ENCODE results near the gene MT1E. TPM values are rescaled to one million over a fixed set of nuclear protein-coding genes. Genes with fewer than 3 reads are reported as not detected.
A peak's percentile ranks its signal among the peaks of the same experiment; 100 is the strongest.
"Not testable (repeated sequence)": the region's sequence is repeated elsewhere in the genome, so short reads cannot be mapped to it uniquely, and the experiment has no call there.

MT1E gene
- polyA plus RNA-seq, 4 donors = 20.0 to 50.1 (median 24.8) TPM

DNA sequence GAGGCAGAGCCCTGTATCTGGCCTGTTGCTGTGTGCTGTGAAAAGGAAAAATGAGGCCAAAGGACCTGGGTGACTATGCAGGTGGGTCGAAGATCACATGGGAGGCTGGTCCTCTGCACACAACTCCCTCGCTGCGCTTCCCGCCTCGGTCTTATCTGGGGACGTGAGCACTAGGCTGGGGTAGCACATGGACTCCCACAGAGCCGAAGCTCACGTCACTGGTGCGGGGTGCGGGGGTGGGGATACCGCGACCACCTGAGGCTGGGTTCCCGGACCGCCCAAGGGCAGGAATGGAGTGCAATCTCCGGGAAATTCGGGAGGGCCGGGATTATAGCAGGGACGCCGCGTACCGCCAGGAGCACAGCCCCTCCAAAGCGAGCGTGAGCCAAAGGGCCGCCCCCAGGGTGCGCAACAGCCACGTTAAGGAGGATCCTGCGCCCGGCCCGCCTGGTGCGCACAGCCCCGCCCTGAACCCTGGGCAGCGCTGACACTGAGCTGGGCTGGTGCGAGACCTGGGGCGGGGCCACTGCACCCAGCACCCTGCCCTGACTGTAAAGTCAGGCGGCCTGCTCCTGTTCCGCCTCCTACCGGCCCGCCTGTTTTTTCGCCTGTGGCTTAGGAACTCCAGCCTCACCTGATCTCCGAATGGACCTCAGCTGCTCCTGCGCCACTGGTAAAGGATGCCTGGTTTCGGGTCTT is 17.6 kb downstream of the MT1E start:
- DNase-seq (ENCODE audit: low read depth in 4 of 4, low spot score in 3 of 4) = no peak

DNA sequence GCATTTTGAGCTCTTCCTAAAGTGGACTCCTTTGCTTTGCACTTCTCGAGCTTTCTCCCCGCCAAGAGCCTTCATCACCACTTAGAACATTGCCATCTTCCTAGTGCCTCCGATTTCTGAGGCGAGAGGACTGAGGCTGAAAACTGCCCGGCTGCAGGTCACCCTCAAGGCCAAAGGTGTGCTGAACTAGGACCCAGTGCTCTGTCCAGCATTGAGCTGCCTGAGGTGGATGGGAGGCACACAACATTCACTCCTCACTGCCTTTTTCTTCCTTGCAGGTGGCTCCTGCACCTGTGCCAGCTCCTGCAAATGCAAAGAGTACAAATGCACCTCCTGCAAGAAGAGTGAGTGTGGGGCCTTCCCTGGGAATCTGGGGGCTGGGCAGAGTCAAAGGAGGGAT is 18.3 kb downstream of the MT1E start:
- DNase-seq (ENCODE audit: low read depth in 4 of 4, low spot score in 3 of 4) = no peak

DNA sequence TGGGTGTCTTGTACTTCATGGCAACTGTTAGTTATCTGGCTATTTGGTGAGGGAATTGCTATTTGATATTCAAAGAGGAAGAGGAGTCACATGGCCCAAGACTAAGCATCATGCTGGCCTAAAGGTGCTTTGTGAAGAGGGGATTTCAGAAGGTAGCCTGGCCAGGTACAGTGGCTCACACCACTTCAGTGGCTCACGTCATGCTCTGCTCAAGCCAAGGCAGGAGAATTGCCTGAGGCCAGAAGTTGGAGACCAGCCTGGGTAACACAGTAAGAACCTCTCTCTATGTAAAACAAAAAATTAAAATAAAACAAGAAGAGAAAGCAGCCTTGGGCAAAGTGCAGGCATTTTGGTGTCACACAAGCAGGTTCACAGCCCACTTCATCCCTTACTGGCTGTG is 19.7 kb downstream of the MT1E start:
- no peak for DNase-seq (ENCODE audit: low read depth in 4 of 4, low spot score in 3 of 4)

DNA sequence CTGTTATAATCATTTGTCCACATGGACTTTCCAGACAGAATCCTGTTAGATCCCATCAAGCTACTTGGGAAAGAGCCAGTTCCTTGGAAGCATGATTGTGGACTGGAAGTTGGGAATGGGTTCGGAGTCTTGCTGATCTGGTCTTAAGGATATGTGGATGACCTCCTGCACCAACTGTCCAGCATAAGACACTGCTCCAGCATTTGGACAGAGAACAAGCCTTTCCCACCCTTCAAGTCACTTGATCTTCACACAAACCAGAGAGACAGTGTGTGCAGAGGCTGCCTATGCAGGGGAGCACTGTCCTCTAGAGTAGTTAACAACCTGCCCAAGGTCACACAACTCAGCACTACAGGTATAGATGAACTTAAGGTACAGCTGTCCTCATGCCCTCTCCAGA is 20.3 kb downstream of the MT1E start:
- DNase-seq (ENCODE audit: low read depth in 4 of 4, low spot score in 3 of 4) = no peak

DNA sequence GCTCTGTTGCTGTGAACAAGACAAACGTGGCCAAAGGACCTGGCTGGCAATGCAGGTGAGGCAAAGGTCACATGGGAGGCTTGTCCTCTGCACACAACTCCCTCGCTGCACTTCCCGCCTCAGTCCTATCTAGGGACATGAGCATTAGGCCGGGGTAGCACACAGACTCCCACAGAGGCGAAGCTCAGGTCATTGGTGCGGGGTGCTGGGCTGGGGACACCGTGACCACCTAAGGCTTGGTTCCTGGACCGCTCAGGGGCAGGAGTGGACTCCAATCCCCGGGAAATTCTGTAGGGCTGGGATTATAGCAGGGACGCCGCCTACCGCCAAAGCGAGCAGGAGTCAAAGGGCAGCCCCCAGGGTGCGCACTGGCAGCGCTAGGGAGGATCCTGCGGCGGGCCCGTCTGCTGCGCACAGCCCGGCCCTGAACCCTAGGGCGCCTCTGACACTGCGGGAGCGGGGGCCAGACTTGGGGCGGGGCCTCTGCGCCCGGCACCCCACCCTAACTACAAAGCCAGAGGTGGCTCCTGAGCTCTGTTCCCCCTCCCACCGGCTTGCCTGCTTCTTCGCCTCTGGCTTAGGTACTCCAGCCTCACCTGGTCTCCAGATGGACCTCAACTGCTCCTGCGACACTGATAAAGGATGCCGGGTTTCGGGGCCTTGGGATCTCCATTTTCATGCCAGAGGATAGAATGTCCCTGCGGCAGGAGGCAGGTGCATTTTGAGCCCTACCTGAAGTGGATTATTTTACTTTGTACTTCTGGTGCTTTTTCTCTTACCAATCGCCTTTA is 22.3 kb downstream of the MT1E start:
- no peak for DNase-seq (ENCODE audit: low read depth in 4 of 4, low spot score in 3 of 4)

- DNase-seq (ENCODE audit: low read depth in 4 of 4, low spot score in 3 of 4) = no peak
Measured at GRCh38 chr16:56649271-56649670, 23.7 kb downstream of the MT1E start.

- no peak for DNase-seq (ENCODE audit: low read depth in 4 of 4, low spot score in 3 of 4)
Measured at GRCh38 chr16:56649820-56650219, 24.2 kb downstream of the MT1E start.

DNA sequence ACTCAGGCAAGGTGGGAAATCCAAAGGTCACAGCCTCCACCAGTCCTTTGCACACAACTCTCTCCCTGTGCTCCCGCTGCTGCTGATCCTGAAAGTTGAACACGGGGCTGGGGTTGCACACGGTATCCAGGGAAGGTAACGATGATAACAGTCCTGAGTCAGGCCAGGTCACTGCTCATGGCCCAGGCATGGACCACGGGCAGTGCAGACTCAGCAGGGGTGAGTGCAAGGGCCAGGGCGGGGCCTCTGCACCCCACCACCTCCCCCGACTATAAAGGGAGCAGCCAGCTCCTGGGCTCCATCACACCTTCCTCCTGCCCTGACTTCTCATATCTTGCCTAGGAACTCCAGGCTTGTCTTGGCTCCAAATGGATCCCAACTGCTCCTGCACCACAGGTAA is 26.0 kb downstream of the MT1E start, which contains the start of gene MT1B:
Gene MT1B (plus strand): TSS at position 301 of the 400 bp plus-strand sequence. CDS start 68 bp downstream, at position 369.
- no peak for DNase-seq (ENCODE audit: low read depth in 4 of 4, low spot score in 3 of 4)

GRCh38 chr16:56652600-56652999 is 27.0 kb downstream of the MT1E start:
- DNase-seq (ENCODE audit: low read depth in 4 of 4, low spot score in 3 of 4) = no peak

- no peak for DNase-seq (ENCODE audit: low read depth in 4 of 4, low spot score in 3 of 4)
Measured at GRCh38 chr16:56653218-56653617, 27.6 kb downstream of the MT1E start.

DNA sequence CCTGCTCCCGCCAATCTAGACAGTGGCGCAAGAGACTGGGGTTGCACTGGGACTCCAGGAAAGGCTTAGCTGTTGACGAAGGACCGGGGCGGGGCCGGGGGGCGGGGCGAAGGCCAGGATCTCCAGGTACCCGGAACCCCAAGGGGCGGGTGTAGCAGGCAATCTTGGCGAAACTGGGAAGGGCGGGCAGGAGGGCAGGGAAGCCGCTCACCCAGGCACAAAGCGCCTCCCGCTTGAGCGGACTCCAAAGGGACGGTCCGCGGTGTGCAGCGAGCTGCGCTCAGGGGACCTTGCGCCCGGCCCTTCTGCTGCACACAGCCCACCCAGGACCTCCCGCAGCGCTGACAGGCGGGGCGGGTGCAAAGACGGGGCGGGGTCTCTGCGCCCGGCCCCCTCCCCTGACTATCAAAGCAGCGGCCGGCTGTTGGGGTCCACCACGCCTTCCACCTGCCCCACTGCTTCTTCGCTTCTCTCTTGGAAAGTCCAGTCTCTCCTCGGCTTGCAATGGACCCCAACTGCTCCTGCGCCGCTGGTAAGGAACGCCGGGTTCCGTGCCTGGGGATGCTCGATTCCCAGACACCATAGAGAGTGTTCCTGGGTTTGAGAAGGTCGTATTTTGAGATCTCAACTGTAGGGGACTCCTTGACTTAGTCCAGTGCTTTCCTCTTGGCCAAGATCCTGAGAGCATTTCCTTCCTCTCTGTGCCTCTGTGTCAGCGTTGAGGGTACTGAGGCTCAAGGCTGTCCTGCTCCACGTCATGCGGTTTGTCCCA is 32.2 kb downstream of the MT1E start, which contains the start of gene MT1F:
Gene MT1F (plus strand): TSS at position 405 of the 772 bp plus-strand sequence. CDS start 100 bp downstream, at position 505.
- peak in 1 of 4 donors; percentile 48 for DNase-seq (ENCODE audit: low read depth in 4 of 4, low spot score in 3 of 4)

GRCh38 chr16:56658327-56658875 is 32.8 kb downstream of the MT1E start:
- no peak for DNase-seq (ENCODE audit: low read depth in 4 of 4, low spot score in 3 of 4)

DNA sequence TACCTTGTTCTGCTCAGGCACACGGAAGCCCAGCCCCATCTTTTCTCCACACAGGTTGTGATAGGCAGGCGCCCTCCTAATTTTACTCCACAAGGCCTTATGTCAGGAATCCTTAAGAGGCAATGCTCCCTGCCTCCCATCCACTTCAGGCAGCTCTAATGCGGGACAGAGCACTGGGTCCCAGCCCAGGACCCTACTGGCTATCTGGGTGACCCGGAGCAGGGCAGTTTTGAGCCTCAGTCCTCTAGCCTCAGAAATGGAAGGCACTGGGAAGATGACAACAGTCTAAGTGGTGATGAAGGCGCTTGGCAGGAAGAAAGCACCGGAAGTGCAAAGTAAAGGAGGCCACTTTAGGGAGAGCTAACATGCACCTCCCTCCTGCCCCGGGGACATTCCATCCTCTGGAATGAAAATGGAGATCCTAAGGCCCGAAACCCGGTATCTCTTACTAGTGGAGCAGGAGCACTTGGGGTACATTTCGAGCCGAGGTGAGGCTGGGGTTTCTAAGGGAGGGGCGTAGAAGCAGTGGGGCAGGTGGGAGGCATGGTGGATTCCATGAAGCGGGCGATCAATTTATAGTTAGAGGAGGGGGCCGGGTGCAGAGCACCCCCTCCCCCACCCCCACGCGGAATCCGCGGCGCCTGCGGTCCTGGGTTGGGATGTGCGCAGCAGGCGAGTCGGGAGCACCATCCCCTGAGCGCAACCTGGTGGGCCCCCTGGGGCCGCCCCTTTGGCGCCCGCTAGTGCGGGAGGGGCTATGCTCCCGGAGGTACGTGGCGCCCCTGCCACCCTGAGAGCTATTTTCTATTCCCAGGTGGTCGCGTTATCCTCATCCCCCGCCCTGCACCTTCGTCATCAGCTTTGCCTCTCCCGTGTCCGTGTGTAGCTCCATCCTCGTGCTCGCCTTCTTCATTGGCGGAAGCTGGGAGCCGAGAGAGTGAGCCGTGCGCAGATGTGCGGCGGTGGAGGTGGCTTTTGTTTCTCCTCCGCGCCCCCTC is 37.1 kb downstream of the MT1E start:
- no peak for DNase-seq (ENCODE audit: low read depth in 4 of 4, low spot score in 3 of 4)

DNA sequence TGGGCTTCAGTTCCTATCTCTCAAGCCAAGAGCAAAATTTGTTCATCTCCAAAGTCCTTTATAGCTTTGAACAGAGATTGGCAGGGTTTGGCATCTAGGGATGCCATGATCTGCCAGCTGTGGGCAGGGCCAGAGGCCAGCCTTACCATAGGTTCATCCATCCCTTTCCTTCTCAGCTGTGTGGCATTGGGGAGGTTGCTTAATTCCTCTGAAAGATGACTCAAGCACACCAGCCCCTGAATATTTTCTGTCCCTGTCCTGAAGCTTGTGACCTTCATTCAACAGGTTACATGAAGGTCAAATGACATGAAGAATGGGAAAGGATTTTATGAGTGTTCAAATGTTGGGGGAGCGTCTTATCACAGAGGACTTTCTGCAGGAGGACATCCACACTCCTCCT is 38.9 kb downstream of the MT1E start:
- no peak for DNase-seq (ENCODE audit: low read depth in 4 of 4, low spot score in 3 of 4)

GRCh38 chr16:56665286-56666261 is 40.0 kb downstream of the MT1E start:
- DNase-seq (ENCODE audit: low read depth in 4 of 4, low spot score in 3 of 4) = not testable (repeated sequence)

- DNase-seq (ENCODE audit: low read depth in 4 of 4, low spot score in 3 of 4) = no peak
Measured at GRCh38 chr16:56667581-56668571, 42.3 kb downstream of the MT1E start, which contains the start of gene MT1G. Gene MT1G (minus strand): TSS chr16:56668065. CDS start chr16:56667993, 72 bp downstream.
